Measurements from ENCODE around the gene ERAP2.

The ERAP2 gene

GRCh38 chr5:96876292-96876850, at the start of gene ERAP2:
ERAP2 (plus strand) TSS chr5:96876500; CDS start chr5:96879686, 3,186 bp downstream.
- H3K9me3 ChIP-seq (replicated peaks; ENCODE audit: insufficient read depth, low read length) = no peaks in the 10 kb centered on the region
- TF ChIP-seq CTCF (IDR thresholded peaks at IDR 0.05; ENCODE audit: low read length) (no peak), EZH2 (optimal IDR thresholded peaks at IDR 0.05; ENCODE audit: low read depth, low read length) (no peak), EZH2phosphoT487 (IDR thresholded peaks at IDR 0.05; ENCODE audit: low read length) (no peak)
- peak within 1 kb of the TSS; percentile 75 for H3K27ac ChIP-seq (ENCODE audit: low read length)
- peaks cover 12% of the 10 kb centered on the region; the same call in 1 of the 2 replicates for H3F3A ChIP-seq (ENCODE audit: insufficient read depth, low read length)
- peak within 1 kb of the TSS; percentile 85 for H3K4me3 ChIP-seq (ENCODE audit: low read length)
- DNase-seq = peak; percentile 90
- H3K27me3 ChIP-seq (replicated peaks; ENCODE audit: insufficient read depth, low read length) = no peaks in the 10 kb centered on the region
- peaks cover 14% of the 10 kb centered on the region for H3K4me1 ChIP-seq (ENCODE audit: low read length)
- peak within 1 kb of the TSS; percentile 92 for H2AFZ ChIP-seq (ENCODE audit: low read length)
- H3K9ac ChIP-seq (ENCODE audit: low read length) = peak within 1 kb of the TSS; percentile 67
- no peaks in the 10 kb centered on the region for H3K9me2 ChIP-seq (replicated peaks; ENCODE audit: insufficient read depth, low read length)
- peaks cover 12% of the 10 kb centered on the region for H3K79me2 ChIP-seq (ENCODE audit: low read length)
- no peaks in the 10 kb centered on the region for H4K20me1 ChIP-seq (ENCODE audit: insufficient read depth, low read length)
- H3K4me2 ChIP-seq (ENCODE audit: low read depth, low read length) = peak within 1 kb of the TSS; percentile 90
- H3K36me3 ChIP-seq (replicated peaks; ENCODE audit: insufficient read depth, low read length) = no peaks in the 10 kb centered on the region

- no peaks in the 10 kb centered on the region for H3K4me1 ChIP-seq (ENCODE audit: low read length)
- H3K4me3 ChIP-seq (ENCODE audit: low read length) = no peak overlapping the region
- H3K27ac ChIP-seq (ENCODE audit: low read length) = no peak overlapping the region
- no peak for DNase-seq
- no peaks in the 10 kb centered on the region for H4K20me1 ChIP-seq (ENCODE audit: insufficient read depth, low read length)
- TF ChIP-seq CTCF (IDR thresholded peaks at IDR 0.05; ENCODE audit: low read length) (no peak), EZH2phosphoT487 (IDR thresholded peaks at IDR 0.05; ENCODE audit: low read length) (no peak), EZH2 (optimal IDR thresholded peaks at IDR 0.05; ENCODE audit: low read depth, low read length) (no peak)
- H2AFZ ChIP-seq (ENCODE audit: low read length) = no peak overlapping the region
- H3F3A ChIP-seq (ENCODE audit: insufficient read depth, low read length) = no peaks in the 10 kb centered on the region
- no peaks in the 10 kb centered on the region for H3K9me3 ChIP-seq (replicated peaks; ENCODE audit: insufficient read depth, low read length)
- H3K27me3 ChIP-seq (replicated peaks; ENCODE audit: insufficient read depth, low read length) = 0 out of 2 replicates have a peak, but pooled peaks cover 3% of the 10 kb centered on the region
- no peaks in the 10 kb centered on the region for H3K9me2 ChIP-seq (replicated peaks; ENCODE audit: insufficient read depth, low read length)
- no peak overlapping the region for H3K4me2 ChIP-seq (ENCODE audit: low read depth, low read length)
- no peaks in the 10 kb centered on the region for H3K36me3 ChIP-seq (replicated peaks; ENCODE audit: insufficient read depth, low read length)
- no peaks in the 10 kb centered on the region for H3K79me2 ChIP-seq (ENCODE audit: low read length)
- H3K9ac ChIP-seq (ENCODE audit: low read length) = no peak overlapping the region
Measured at GRCh38 chr5:96829297-96829696, 47.0 kb upstream of the ERAP2 start.

- Histone ChIP-seq H2AFZ (ENCODE audit: low read length) (no peak overlapping the region), H3K79me2 (ENCODE audit: low read length) (no peaks in the 10 kb centered on the region), H3K4me1 (ENCODE audit: low read length) (no peaks in the 10 kb centered on the region), H3K9me2 (replicated peaks; ENCODE audit: insufficient read depth, low read length) (no peaks in the 10 kb centered on the region), H3K27me3 (replicated peaks; ENCODE audit: insufficient read depth, low read length) (0 out of 2 replicates have a peak, but pooled peaks cover 4% of the 10 kb centered on the region), H3K9ac (ENCODE audit: low read length) (no peak overlapping the region), H3K36me3 (replicated peaks; ENCODE audit: insufficient read depth, low read length) (no peaks in the 10 kb centered on the region), H3K4me3 (ENCODE audit: low read length) (no peak overlapping the region), H4K20me1 (ENCODE audit: insufficient read depth, low read length) (no peaks in the 10 kb centered on the region), H3K27ac (ENCODE audit: low read length) (no peak overlapping the region), H3F3A (ENCODE audit: insufficient read depth, low read length) (no peaks in the 10 kb centered on the region), H3K4me2 (ENCODE audit: low read depth, low read length) (no peak overlapping the region), H3K9me3 (replicated peaks; ENCODE audit: insufficient read depth, low read length) (no peaks in the 10 kb centered on the region)
- DNase-seq = no peak
- TF ChIP-seq EZH2phosphoT487 (IDR thresholded peaks at IDR 0.05; ENCODE audit: low read length) = no peak
- no peak for TF ChIP-seq EZH2 (optimal IDR thresholded peaks at IDR 0.05; ENCODE audit: low read depth, low read length)
- TF ChIP-seq CTCF (IDR thresholded peaks at IDR 0.05; ENCODE audit: low read length) = no peak
Measured at GRCh38 chr5:96834016-96834415, 42.3 kb upstream of the ERAP2 start.
